Dedifferentiated amniotic fluid mesenchymal stem cell (primary cell): ENCODE data around the gene DCXR.

Experiments used
- DNase-seq: peaks from one replicate; pipeline ENCODE4 v3.0.0-alpha.2; 2016; ENCODE audit errors: extremely low spot score

Gene DCXR

DNA sequence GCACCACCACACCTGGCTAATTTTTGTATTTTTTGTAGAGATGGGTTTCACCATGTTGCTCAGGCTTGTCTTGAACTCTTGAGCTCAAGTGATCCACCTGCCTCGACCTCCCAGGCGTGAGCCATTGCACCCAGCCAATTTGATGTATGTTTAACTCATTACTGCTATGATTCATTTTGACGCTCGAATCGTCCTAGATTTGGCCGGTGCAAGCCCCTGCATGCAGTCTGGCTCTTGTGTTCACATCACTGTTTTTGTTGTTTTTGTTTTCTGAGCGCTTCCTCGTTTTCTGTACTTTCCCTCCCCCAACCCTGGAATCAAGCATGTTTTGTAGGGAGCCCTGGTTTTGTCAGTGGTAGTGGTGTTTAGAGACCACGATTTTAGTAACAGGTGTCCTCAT is 35.9 kb upstream of the DCXR start:
- no peak for DNase-seq

- no peak for DNase-seq
Measured at GRCh38 chr17:82072827-82073226, 35.3 kb upstream of the DCXR start.

DNA sequence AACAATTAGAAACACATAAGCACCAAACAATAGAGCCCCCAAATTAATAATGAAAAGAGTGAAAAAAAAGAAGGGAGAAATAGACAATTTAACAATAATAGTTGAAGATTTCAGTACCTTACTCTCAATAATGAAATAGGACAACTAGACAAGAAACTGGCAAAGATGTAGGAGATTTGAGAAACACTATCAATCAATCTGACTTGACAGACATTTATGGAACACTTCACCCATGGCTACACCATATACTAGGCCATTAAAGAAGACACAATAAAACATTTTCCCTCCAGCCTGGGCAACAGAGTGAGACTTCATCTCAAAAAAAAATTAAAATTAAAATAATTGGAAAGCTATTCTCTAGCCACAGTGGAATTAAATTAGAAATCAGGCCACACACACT is 33.1 kb upstream of the DCXR start:
- no peak for DNase-seq

- DNase-seq: no peak
Measured at GRCh38 chr17:82065638-82066303, 28.3 kb upstream of the DCXR start, which contains the start of gene DUS1L. DUS1L (minus strand) TSS chr17:82065804; CDS start chr17:82065059, 745 bp downstream.

DNA sequence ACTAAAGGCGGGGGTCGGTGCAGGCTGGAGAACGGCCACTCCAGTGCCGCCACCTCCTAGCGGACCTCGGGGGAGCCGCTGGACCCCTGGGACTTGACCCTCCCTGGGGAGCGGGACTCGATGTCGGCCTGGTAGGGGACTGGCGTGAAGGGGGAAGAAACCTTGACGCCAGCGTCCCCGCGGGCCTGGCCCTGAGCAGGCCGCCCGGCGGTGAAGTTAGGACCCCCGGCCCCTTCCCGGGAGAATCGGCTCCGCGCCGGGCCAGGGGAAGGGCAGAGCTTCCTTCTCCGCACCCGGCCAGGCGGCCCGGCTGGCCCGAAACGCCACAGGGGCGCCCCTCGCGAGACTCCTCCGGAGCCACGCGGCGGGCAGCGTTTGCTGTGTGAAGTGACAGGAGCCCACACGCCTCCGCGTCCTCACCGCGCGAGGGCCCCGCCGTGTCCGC is 27.7 kb upstream of the DCXR start:
- DNase-seq: no peak

GRCh38 chr17:82064433-82065192 is 27.1 kb upstream of the DCXR start:
- no peak for DNase-seq

GRCh38 chr17:82063424-82064415 is 26.2 kb upstream of the DCXR start:
- no peak for DNase-seq

DNA sequence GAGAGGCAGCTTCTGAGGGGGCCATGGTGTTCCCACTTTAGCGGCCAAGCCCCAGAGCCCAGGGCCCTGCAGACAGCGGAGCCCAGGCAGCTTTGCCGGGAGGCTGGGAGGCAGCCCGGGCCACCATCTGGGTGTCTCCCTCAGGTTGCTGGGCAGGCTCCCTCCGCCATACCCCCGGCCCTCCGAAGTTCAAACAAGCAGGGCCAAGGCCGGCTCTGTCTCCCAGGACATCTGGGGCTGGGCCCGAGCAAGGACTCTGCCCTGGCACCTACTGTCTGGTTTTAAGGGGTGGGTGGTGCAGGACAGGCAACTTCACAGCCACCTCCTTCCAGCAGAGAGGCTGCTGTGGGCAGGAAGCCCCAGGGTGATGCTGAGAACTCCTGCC is 25.5 kb upstream of the DCXR start:
- DNase-seq: no peak

DNA sequence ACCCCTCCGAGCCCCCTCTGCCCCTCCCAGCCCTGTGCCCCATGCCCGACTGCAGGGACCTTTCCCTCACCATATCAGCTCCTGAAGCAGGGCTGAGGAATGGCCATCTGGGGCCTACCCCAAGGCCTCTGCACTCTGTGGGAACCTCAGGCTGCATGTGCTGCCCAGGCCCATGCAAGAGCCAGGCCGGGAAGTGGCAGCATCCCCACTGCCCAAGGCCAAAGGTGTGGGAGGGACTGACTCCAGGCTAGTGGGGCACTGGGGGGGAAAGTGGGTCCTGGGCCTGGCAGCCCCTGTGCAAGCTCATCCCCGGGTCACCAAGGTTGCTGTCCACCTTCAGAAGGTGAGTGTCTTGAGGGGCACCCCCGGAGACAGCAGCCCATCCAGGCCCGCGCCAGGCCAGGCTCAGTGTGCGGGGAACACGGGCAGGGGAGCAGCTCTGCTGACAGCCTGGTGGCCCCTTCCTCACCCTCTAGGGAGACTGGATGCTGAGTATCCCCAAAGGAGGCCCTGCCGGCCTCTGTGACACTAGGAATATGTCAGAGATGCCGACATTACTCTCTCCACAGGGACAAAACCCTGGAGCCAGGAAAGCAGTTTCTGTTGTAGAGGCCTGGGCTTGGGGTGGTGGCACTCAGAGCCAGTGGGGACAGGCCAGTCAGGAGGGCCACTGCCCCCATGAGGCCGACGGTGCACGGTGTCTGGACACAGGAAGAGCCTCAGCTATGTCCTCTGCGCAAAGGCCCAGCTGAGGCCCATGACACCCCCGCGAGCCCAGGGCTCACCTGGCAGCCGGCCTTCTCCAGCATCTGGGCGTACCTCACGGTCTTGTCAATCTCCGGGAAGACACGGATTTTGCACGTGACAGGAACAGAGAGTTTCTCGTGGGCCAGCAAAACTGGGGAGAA is 24.8 kb upstream of the DCXR start:
- DNase-seq: no peak

- DNase-seq: no peak
Measured at GRCh38 chr17:82061047-82061925, 23.8 kb upstream of the DCXR start.

DNA sequence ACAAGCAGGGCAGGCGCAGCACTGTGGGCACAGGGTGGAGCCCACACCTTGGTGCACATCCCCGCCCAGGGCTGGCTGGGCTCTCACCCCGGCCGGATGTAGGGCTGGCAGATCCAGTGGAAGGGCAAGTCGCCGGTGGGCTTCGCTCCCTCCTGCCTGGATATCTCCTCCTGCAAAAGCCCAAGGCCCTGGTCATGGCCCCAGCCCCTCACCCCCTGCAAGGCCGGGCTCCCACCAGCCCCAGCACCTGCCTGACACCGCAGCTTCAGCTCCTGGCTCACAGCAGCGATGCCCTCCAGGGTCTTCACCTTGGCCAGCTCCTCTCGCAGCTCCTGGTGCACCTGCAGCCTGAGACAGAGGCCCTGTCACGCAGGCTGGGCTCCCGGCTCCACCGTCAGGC is 23.1 kb upstream of the DCXR start:
- DNase-seq: no peak

DNA sequence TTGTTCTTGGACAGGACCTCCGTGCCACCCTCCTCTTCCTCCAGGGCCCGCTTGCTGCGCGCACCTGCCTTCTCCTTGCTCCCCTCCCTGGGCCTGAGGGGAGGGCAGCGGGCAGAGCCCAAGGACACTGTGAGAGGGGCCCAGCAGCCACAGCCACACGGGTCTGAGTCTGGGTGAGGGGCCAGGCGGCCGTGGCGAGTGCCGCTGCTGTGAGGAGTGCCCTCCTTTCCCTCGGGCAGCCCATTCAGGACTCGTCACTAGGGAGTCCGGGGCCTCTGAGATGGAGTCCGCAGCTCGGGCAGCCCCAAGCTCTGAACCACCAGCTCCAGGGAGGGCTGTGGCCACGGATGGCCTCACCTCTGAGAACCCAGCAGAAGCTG is 22.5 kb upstream of the DCXR start:
- no peak for DNase-seq

DNA sequence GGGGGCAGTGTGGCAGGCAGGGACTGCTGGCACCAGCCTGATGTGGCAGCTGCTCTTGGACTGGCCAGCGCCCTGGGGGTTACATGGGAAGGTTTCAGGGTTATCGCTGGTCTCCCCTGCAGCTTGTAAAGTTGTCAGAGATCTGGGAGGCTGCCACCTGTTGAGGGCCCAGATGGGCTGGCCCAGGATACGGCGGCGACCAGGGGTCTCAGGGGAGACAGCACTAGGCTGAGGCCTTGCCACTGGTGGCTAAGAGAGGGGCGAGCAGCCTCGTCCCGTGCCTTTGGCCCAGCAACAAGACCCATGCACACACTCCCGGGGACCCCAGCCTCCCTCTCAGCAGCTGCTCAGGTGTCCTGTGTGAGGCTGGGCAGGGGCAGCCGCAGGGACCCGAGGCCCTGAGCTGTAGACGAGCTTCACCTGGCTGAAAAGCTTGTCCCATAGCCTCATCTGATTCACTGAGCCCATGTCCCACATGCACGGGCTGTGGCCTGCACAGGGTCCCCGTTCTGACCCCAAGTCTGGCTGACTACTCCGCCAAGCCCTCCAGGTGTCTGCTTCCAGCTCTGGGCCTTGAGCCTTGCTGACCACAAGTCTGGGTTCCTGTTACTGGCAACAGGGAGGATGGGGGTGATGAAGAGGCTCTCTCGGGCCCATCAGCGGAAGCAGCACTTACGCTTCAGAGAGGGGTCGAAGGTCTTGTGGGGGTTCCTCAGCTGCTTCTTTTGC is 21.9 kb upstream of the DCXR start:
- DNase-seq: no peak

- DNase-seq: no peak
Measured at GRCh38 chr17:82058855-82059249, 21.4 kb upstream of the DCXR start.

DNA sequence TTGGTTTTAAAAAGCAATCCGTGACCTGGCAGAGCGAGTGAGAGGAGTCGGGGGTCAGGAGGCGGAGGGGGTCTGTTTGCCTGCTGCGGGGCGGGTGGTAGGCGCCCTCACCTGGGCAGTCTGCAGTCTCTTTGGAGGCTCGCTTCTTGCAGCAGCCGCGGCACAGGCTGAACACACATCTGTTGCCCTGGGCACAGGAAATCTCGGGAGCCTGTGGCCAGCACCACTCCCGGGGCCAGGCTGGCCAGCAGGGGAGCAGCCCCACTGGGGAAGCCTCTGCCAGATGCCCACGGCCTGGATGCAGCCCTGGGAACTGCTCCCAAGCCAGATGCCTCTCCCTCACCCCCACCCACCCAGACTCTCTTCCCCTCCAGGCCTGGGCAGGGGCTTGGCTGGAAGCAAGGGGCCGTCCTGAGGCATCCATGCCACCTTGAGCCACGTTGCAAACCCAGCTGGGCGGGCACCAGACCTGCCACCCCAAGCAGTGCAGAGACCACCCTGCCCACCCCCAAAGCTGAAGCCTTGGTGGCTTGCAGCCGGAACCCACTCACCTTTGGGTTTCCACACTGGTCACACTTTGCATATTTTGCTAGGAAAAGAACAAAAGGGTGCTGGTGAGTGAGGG is 20.8 kb upstream of the DCXR start:
- no peak for DNase-seq

DNA sequence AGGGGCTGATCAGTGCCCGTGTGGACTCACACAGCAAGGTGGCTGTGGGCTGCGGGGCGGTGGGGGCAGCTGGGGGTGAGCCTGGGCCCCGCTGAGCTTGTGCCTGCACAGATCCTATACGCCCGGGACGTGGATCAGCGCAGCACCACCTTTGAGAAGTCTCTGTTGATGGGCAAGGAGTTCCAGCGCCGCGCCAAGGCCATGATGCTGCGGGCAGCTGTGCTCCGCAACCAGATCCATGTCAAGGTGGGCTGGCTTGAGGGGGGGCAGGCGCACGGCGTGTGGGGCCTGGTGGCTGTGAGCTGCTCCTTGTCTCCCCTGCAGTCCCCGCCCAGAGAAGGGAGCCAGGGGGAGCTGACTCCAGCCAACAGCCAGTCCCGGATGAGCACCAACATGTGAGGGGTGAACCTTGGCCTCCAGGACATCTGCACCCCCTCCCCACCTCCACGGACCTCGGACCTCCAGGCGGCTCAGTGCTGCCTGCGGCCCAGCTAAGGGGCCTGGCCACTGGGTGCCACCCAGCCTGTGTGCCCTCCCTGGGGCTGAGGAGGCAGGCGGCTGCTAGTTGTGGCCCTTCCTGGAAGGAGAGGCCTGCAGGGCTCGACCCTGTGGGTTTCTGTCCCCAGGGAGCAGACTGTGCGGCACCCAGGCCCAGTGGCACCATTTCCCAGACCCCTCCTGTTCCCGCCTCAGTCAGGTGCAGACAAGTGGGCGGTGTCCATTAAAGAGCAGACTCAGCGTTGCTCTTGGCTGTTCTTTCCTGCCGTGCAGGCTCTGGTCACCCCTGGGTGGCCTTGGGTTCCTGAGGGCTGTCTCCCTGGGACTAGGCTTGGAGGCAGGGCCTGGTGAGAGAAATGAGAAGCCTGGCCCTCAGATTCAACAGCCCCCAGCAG is 19.5 kb upstream of the DCXR start:
- no peak for DNase-seq

GRCh38 chr17:82055965-82056728 is 18.6 kb upstream of the DCXR start:
- no peak for DNase-seq
